Activated naive CD4-positive, alpha-beta T cell treated with anti-CD3 and anti-CD28 coated beads, Interleukin-2, amount 50 U/mL, for 72 hours (primary cell): Measurements from ENCODE around the gene SRSF6. TPM values are rescaled to one million over a fixed set of nuclear protein-coding genes. Genes with fewer than 3 reads are reported as not detected.
"Not testable (repeated sequence)": the region's sequence is repeated elsewhere in the genome, so short reads cannot be mapped to it uniquely, and the experiment has no call there.

ENCODE experiments used
- ATAC-seq, 2 donors: fragments of 150-1000 bp; cut with Tn5 transposase; 2 replicates each; pipeline ENCODE4 v1.10.0; 2021; ENCODE audit warnings: mild to moderate bottlenecking in 2 of 2, moderate library complexity in 2 of 2
- DNase-seq, 2 donors: peaks; one replicate each; pipeline ENCODE4 v3.0.0; 2021 to 2022; ENCODE audit warnings: low spot score in 2 of 2
- H3K27ac Mint-ChIP-seq, 2 donors: one replicate each; pipeline ENCODE4 v1.8.0; 2022; ENCODE audit warnings: mild to moderate bottlenecking in 2 of 2, mixed read lengths in 2 of 2
- H3K36me3 Mint-ChIP-seq, 2 donors: one replicate each; pipeline ENCODE4 v1.8.0; 2022; ENCODE audit warnings: mixed read lengths in 2 of 2
- H3K9me3 Mint-ChIP-seq, 2 donors: one replicate each; pipeline ENCODE4 v1.8.0; 2022; ENCODE audit warnings: mixed read lengths in 2 of 2
- total RNA-seq, 2 donors: library from RNA; stranded (reverse); gene quantifications; one replicate each; pipeline ENCODE4 v1.2.3, GENCODE V29; 2022

Gene SRSF6
- total RNA-seq, 2 donors from 2014 or later: 105 to 159 TPM

DNA sequence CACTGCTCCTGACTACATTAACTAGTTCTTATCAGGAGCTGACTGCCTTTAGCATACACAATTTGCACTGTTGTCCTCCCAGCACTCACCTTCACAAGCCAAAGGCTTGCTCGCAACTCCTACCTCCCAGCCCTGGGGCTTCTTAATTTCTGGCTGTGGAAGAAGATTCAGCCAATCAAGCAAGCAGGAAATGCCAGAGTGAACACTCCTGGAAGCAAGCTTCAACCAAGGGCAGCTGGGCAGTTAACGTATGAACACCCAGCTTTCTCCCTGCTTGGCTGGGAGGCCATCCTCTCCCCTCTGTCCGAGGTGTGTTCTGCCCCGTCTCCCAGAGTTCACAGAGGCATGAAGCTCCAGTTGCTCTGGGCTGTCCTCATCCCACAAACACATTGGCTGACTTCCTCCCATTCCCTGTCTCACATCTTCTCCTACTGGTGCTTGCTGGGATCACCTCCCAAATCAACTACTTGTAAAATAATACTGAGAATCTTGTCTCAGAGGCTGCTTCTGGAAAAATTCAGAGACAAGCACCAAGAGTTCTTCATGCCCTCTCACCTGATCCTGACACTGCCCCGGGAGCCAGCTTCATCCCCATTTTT is 15.3 kb upstream of the SRSF6 start:
- no peak for DNase-seq

DNA sequence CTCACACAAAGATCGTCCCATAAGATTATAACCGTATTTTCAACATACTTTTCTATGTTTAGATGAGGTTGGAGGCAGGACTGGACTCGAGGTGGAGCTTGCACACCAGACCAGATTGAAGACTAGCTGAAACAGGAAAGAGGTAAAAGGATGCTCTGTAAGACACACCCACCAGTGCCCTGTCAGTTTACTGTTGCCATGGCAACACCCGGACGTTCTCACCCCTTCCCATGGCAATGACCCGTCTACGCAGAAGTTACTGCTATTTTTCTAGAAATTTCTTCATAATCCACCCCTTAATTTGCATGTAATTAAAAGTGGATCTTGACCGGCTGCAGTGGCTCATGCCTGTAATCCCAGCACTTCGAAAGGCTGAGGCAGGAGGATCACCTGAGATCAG is 13.6 kb upstream of the SRSF6 start:
- H3K36me3 Mint-ChIP-seq: no peaks in the 10 kb centered on the region
- ATAC-seq (no peak), DNase-seq (no peak)
- no peaks in the 10 kb centered on the region for H3K9me3 Mint-ChIP-seq
- H3K27ac Mint-ChIP-seq: no peak overlapping the region

More for the DNA sequence above, 15.3 kb upstream of the SRSF6 start:
- Mint-ChIP-seq H3K36me3 (no peaks in the 10 kb centered on the region), H3K9me3 (no peaks in the 10 kb centered on the region), H3K27ac (no peak overlapping the region)
- ATAC-seq: no peak

DNA sequence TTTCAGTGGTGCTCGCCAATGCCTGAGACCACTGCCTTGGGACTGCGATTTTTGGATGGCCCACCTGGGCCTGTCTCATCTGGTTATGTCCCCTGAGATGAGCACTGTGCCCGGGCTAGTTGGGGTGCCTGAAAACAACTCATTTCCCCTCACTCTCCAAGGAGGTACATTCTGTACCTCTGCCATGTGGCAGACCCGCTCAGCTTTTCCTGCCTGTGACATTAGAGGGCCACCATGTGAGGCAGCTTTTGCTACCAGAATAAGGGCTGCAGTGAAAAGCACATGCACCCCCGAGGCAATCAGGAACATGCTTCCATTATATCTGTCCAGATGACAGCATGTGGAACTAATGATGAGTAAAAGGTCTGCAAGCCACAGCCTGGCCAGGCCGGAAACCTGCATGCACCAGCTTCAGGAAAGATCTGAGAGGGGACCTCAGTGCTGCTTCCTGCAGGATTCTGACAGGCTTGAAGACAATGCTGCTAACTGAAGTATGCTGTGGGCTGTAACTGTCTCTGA is 11.3 kb upstream of the SRSF6 start:
- H3K9me3 Mint-ChIP-seq: no peaks in the 10 kb centered on the region
- ATAC-seq (no peak), DNase-seq (no peak)
- H3K36me3 Mint-ChIP-seq: no peaks in the 10 kb centered on the region
- no peak overlapping the region for H3K27ac Mint-ChIP-seq

GRCh38 chr20:43448431-43448747 is 9.3 kb upstream of the SRSF6 start:
- not testable (repeated sequence) for H3K36me3 Mint-ChIP-seq, DNase-seq, H3K9me3 Mint-ChIP-seq, ATAC-seq, H3K27ac Mint-ChIP-seq

GRCh38 chr20:43448748-43449535 is 8.8 kb upstream of the SRSF6 start:
- peak; percentile 59 to 69 for ATAC-seq
- Mint-ChIP-seq H3K36me3 (no peaks in the 10 kb centered on the region), H3K27ac (no peak overlapping the region), H3K9me3 (no peaks in the 10 kb centered on the region)
- DNase-seq: peak in 1 of 2 donors; percentile 36

GRCh38 chr20:43450841-43451799 is 6.6 kb upstream of the SRSF6 start:
- no peak for ATAC-seq
- H3K36me3 Mint-ChIP-seq: no peaks in the 10 kb centered on the region
- DNase-seq: no peak
- H3K9me3 Mint-ChIP-seq: no peaks in the 10 kb centered on the region
- H3K27ac Mint-ChIP-seq: no peak overlapping the region

- Mint-ChIP-seq H3K27ac (no peak overlapping the region), H3K9me3 (no peaks in the 10 kb centered on the region), H3K36me3 (peaks cover 0 to 9% of the 10 kb centered on the region in 2 donors)
- DNase-seq (no peak), ATAC-seq (no peak)
These were observed 5.1 kb upstream of the SRSF6 start for GRCh38 chr20:43452404-43453126.

DNA sequence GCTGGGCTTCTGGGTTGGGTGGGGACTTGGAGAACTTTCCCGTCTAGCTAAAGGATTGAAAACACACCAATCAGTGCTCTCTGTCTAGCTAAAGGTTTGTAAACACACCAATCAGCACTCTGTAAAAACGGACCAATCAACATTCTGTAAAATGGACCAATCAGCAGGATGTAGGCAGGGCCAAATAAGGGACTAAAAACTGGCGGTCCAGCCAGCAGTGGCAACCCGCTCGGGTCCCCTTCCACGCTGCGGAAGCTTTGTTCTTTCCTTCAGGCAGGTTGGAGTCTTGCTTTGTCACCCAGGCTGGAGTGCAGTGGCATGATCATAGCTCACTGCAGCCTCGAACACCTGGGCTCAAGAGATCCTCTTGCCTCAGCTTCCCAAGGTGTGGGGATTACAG is 1.4 kb upstream of the SRSF6 start:
- not testable (repeated sequence) for ATAC-seq, H3K9me3 Mint-ChIP-seq, DNase-seq
- Mint-ChIP-seq H3K27ac (peak overlapping the region in 1 of 2 donors; percentile 99), H3K36me3 (peaks cover 26 to 38% of the 10 kb centered on the region in 2 donors)

- Mint-ChIP-seq H3K9me3 (no peaks in the 10 kb centered on the region), H3K27ac (peak overlapping the region; percentile 97 to 99), H3K36me3 (peaks cover 34 to 38% of the 10 kb centered on the region in 2 donors)
- ATAC-seq (peak; percentile 78 to 86), DNase-seq (peak; percentile 80 to 87)
These were observed 672 bp upstream of the SRSF6 start for GRCh38 chr20:43456809-43457639.

- H3K36me3 Mint-ChIP-seq: peaks cover 38 to 43% of the 10 kb centered on the region in 2 donors
- DNase-seq (peak in 1 of 2 donors; percentile 35), ATAC-seq (peak; percentile 1 to 2)
- no peaks in the 10 kb centered on the region for H3K9me3 Mint-ChIP-seq
- H3K27ac Mint-ChIP-seq: peak overlapping the region; percentile 85 to 99
These were observed 777 bp downstream of the SRSF6 start for GRCh38 chr20:43458422-43458924.

- Mint-ChIP-seq H3K9me3 (no peaks in the 10 kb centered on the region), H3K27ac (peak overlapping the region; percentile 85 to 99), H3K36me3 (peaks cover 38 to 51% of the 10 kb centered on the region in 2 donors)
- ATAC-seq: no peak
- peak in 1 of 2 donors; percentile 58 for DNase-seq
These were observed 1.6 kb downstream of the SRSF6 start for GRCh38 chr20:43459022-43459942.

DNA sequence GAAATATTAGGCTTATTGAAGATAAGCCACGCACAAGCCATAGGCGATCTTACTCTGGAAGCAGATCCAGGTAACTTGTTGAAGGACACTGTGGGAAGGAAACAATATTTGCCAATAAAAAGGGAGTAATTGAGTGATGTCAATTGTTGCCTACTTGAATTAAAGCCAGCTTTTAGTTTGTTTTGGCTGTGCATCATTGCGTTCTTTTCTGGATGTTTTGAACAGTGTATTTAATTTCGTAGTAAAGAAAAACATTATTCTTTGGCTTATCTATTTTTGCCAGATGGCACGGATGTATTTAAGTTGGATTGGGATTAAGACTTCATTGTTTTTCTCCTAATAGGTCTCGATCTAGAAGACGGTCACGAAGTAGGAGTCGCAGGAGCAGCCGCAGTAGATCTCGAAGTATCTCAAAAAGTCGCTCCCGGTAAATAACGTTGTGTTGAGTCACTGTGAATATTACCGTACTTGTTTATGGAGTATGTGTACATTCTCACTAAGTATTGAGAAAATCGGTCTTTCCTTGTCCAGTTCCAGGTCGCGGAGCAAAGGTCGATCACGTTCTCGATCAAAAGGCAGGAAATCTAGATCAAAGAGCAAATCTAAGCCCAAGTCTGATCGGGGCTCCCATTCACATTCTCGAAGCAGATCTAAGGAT is 2.6 kb downstream of the SRSF6 start:
- no peak for DNase-seq
- Mint-ChIP-seq H3K9me3 (no peaks in the 10 kb centered on the region), H3K36me3 (peaks cover 38 to 60% of the 10 kb centered on the region in 2 donors), H3K27ac (peak overlapping the region; percentile 82 to 99)
- no peak for ATAC-seq

DNA sequence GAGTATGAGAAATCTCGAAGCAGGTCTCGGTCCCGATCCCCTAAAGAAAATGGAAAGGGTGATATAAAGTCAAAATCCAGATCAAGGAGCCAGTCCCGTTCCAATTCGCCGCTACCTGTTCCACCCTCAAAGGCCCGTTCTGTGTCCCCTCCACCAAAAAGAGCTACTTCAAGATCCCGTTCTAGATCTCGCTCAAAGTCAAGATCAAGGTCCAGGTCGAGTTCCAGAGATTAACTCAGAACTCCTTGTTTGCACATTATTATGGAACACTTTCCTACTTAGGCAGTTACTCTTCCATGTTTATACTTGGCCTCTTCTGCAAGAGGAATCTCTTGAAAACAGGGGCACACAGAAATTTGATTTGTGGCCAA is 3.1 kb downstream of the SRSF6 start:
- H3K27ac Mint-ChIP-seq: peak overlapping the region; percentile 55 to 99
- H3K9me3 Mint-ChIP-seq: no peaks in the 10 kb centered on the region
- peaks cover 38 to 65% of the 10 kb centered on the region in 2 donors for H3K36me3 Mint-ChIP-seq
- DNase-seq: no peak
- ATAC-seq: no peak
